Gastrocnemius medialis (tissue), 4 donors: ENCODE results near the gene TBC1D2. TPM values are rescaled to one million over a fixed set of nuclear protein-coding genes. Genes with fewer than 3 reads are reported as not detected.

ENCODE experiments used
- ATAC-seq, 2 donors: fragments of 150-250 bp; one replicate each; pipeline ENCODE4 v1.9.1; 2016
- DNase-seq, 2 donors: peaks; one replicate each; pipeline ENCODE4 v3.0.0-alpha.2; 2019
- H3K27ac ChIP-seq, 4 donors: fragments of 200-600 bp; sonication (generic); 1 replicate in 1 of 4; 2 replicates in 3 of 4; pipeline ENCODE4 v1.5.1; 2016 to 2018; ENCODE audit warnings: mild to moderate bottlenecking in 2 of 4, moderate library complexity in 1 of 4
- H3K27me3 ChIP-seq, 3 donors: fragments of 200-600 bp; sonication (generic) in 2 of 3; 1 replicate in 1 of 3; 2 replicates in 2 of 3; pipeline versions ENCODE4 v1.5.1 to v1.6.0; 2016 to 2019; ENCODE audit warnings: mild to moderate bottlenecking in 1 of 3, moderate library complexity in 1 of 3
- H3K36me3 ChIP-seq, 2 donors: fragments of 200-600 bp; sonication (generic) in 1 of 2; one replicate each; pipeline ENCODE4 v1.5.1; 2017 to 2018
- H3K4me1 ChIP-seq, 2 donors: fragments of 200-600 bp; sonication (generic) in 1 of 2; one replicate each; pipeline ENCODE4 v1.5.1; 2016 to 2017; ENCODE audit warnings: mild to moderate bottlenecking in 2 of 2
- H3K4me3 ChIP-seq, 4 donors: fragments of 200-600 bp; sonication (generic) in 3 of 4; 1 replicate in 1 of 4; 2 replicates in 3 of 4; pipeline ENCODE4 v1.5.1; 2016 to 2019; ENCODE audit warnings: mild to moderate bottlenecking in 2 of 4
- H3K9me3 ChIP-seq, 3 donors: fragments of 200-600 bp; sonication (generic) in 2 of 3; 1 replicate in 1 of 3; 2 replicates in 2 of 3; pipeline ENCODE4 v1.5.1; 2016 to 2019
- POLR2A ChIP-seq, 2 donors: fragments of 450-650 bp; IDR thresholded peaks; one replicate each; pipeline ENCODE4 v1.6.1; 2017; ENCODE audit warnings: antibody characterized with exemption in 2 of 2, mild to moderate bottlenecking in 2 of 2, moderate library complexity in 2 of 2
- in situ Hi-C, 4 donors: fragments of 200-750 bp; cut with MboI; loops; one replicate each; pipeline versions ENCODE4 v1.15.0 to v1.8.0; 2017; ENCODE audit warnings: low sequenced_read_pairs in 4 of 4
- intact Hi-C: fragments of 100-400 bp; cut with DNase I; formaldehyde crosslinking; loops from one replicate; pipeline ENCODE4 v1.15.1; 2023; ENCODE audit warnings: low total_unique reads
- total RNA-seq, 4 donors: library from RNA; depleted of rRNA; stranded (reverse); fragments of >200 nt; gene quantifications; one replicate each; pipeline versions ENCODE4 v1.1.0 to v1.2.3, GENCODE V29; 2016
- TF ChIP-seq, protein P1 (sequence below), 5 experiments: fragments of 450-650 bp in 3 of 5; fragments of 200-600 bp in 2 of 5; sonication (generic) in 2 of 5; IDR thresholded peaks in 4 of 5; conservative IDR thresholded peaks in 1 of 5; 1 replicate in 4 of 5; 2 replicates in 1 of 5; pipeline ENCODE4 v1.5.1; 2016 to 2019; ENCODE audit warnings: antibody characterized with exemption in 5 of 5, mild to moderate bottlenecking in 3 of 5, moderate library complexity in 3 of 5

Gene TBC1D2
- total RNA-seq, 4 donors from 2014 or later = 0.66 to 2.9 (median 1.6) TPM

DNA sequence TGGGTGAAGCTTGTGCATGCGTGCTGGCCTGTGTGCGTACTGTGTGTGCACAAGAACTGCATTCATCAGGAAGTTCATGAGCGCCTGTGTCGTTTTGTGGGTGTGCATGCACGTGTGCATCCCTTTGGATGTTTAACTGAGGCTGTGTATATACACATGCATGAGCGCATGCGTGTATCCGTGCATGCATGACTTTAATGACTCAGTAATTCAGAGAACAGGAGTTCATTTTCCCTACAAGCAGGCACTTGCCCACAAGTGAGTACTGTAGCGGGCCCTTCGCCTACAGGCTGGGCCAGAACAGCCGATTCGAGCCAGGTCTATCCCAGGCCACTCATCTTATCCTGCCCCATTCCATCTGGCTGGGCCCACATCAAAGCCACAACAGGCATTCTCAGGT is 92.8 kb downstream of the TBC1D2 start:
- ATAC-seq = no peak
- DNase-seq = no peak
- no peak overlapping the region for H3K4me3 ChIP-seq
- no peak overlapping the region for H3K27ac ChIP-seq
- TF ChIP-seq, protein P1, sequence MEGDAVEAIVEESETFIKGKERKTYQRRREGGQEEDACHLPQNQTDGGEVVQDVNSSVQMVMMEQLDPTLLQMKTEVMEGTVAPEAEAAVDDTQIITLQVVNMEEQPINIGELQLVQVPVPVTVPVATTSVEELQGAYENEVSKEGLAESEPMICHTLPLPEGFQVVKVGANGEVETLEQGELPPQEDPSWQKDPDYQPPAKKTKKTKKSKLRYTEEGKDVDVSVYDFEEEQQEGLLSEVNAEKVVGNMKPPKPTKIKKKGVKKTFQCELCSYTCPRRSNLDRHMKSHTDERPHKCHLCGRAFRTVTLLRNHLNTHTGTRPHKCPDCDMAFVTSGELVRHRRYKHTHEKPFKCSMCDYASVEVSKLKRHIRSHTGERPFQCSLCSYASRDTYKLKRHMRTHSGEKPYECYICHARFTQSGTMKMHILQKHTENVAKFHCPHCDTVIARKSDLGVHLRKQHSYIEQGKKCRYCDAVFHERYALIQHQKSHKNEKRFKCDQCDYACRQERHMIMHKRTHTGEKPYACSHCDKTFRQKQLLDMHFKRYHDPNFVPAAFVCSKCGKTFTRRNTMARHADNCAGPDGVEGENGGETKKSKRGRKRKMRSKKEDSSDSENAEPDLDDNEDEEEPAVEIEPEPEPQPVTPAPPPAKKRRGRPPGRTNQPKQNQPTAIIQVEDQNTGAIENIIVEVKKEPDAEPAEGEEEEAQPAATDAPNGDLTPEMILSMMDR (IDR thresholded peaks at IDR 0.05 in 4 of 5, conservative IDR thresholded peaks at IDR 0.05 in 1 of 5) = no peak
- no peak for TF ChIP-seq POLR2A (IDR thresholded peaks at IDR 0.05)
- in situ Hi-C loops (no loop called here), intact Hi-C loops (no loop called here)
- no peaks in the 10 kb centered on the region for H3K4me1 ChIP-seq
- no peaks in the 10 kb centered on the region for H3K27me3 ChIP-seq
- H3K9me3 ChIP-seq = no peaks in the 10 kb centered on the region
- no peaks in the 10 kb centered on the region for H3K36me3 ChIP-seq

DNA sequence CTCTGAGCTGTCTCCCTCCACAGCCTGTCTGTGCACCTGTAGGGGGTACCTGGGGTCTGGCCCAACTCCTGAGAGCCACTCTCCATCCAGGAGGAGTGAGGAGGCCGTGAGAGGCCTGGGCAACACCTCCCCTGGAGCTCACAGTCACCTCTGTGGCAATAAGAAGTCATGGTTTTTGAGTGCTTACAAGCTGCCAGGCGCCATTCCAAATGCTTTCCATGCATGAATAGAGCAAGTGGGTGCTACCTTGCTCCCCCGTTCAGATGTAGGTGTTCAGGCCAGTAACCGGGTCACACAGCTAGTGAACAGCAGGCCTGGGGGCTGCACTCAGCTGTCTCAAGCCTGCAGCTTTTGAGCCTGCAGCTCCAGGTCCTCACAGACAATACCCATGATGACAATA is 93.6 kb downstream of the TBC1D2 start:
- Histone ChIP-seq H3K27me3 (no peaks in the 10 kb centered on the region), H3K4me3 (no peak overlapping the region), H3K27ac (no peak overlapping the region), H3K4me1 (no peaks in the 10 kb centered on the region), H3K9me3 (no peaks in the 10 kb centered on the region), H3K36me3 (no peaks in the 10 kb centered on the region)
- intact Hi-C loops = no loop called here
- DNase-seq (no peak), ATAC-seq (no peak)
- in situ Hi-C loops = no loop called here
- TF ChIP-seq, protein P1 (IDR thresholded peaks at IDR 0.05 in 4 of 5, conservative IDR thresholded peaks at IDR 0.05 in 1 of 5) = no peak
- no peak for TF ChIP-seq POLR2A (IDR thresholded peaks at IDR 0.05)

GRCh38 chr9:98159790-98160189 is 95.7 kb downstream of the TBC1D2 start:
- ATAC-seq (no peak), DNase-seq (no peak)
- no peak for TF ChIP-seq POLR2A (IDR thresholded peaks at IDR 0.05)
- TF ChIP-seq, protein P1 (IDR thresholded peaks at IDR 0.05 in 4 of 5, conservative IDR thresholded peaks at IDR 0.05 in 1 of 5) = no peak
- intact Hi-C loops (no loop called here), in situ Hi-C loops (no loop called here)
- Histone ChIP-seq H3K27me3 (no peaks in the 10 kb centered on the region), H3K9me3 (no peaks in the 10 kb centered on the region), H3K27ac (no peak overlapping the region), H3K36me3 (no peaks in the 10 kb centered on the region), H3K4me1 (no peaks in the 10 kb centered on the region), H3K4me3 (no peak overlapping the region)

DNA sequence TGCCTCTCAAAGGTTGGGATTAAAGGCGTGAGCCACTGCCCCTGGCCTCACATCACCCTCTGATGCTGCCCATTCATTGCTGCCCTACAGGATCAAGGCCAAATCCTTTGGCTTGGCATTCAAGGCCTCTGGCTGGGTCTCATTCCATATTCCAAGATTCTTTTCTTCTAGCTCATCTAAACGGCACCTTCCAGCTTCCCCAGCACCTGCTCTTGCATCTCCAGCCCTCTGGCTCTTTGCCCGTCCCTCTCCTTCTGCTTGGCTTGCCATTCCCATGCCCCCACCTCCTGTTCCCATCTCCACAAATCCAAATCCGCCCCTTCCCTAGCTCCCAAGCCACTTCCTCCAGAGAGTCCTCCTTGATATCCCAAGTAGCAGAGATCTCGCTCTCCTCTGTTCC is 96.1 kb downstream of the TBC1D2 start:
- Histone ChIP-seq H3K27me3 (no peaks in the 10 kb centered on the region), H3K27ac (no peak overlapping the region), H3K4me1 (no peaks in the 10 kb centered on the region), H3K4me3 (no peak overlapping the region), H3K9me3 (no peaks in the 10 kb centered on the region), H3K36me3 (no peaks in the 10 kb centered on the region)
- DNase-seq (no peak), ATAC-seq (no peak)
- in situ Hi-C loops (no loop called here), intact Hi-C loops (no loop called here)
- TF ChIP-seq, protein P1 (IDR thresholded peaks at IDR 0.05 in 4 of 5, conservative IDR thresholded peaks at IDR 0.05 in 1 of 5) = no peak
- TF ChIP-seq POLR2A (IDR thresholded peaks at IDR 0.05) = no peak

- no peaks in the 10 kb centered on the region for H3K4me1 ChIP-seq
- intact Hi-C loops = no loop called here
- no peak for ATAC-seq
- no peaks in the 10 kb centered on the region for H3K36me3 ChIP-seq
- H3K4me3 ChIP-seq = no peak overlapping the region
- in situ Hi-C loops = no loop called here
- H3K9me3 ChIP-seq = no peaks in the 10 kb centered on the region
- no peaks in the 10 kb centered on the region for H3K27me3 ChIP-seq
- no peak overlapping the region for H3K27ac ChIP-seq
- no peak for DNase-seq
- no peak for TF ChIP-seq POLR2A (IDR thresholded peaks at IDR 0.05)
- TF ChIP-seq, protein P1 (IDR thresholded peaks at IDR 0.05 in 4 of 5, conservative IDR thresholded peaks at IDR 0.05 in 1 of 5) = no peak
Observed at GRCh38 chr9:98158071-98158831, 97.2 kb downstream of the TBC1D2 start.
